HEK293 (cell line): ENCODE results near the gene TNP2.
"Not testable (repeated sequence)": the region's sequence is repeated elsewhere in the genome, so short reads cannot be mapped to it uniquely, and the experiment has no call there.

Experiments used
- ZBTB17 ChIP-seq: fragments of 450-650 bp; formaldehyde crosslinking; IDR thresholded peaks from 2 replicates; pipeline ENCODE4 v1.5.1; 2016; ENCODE audit warnings: missing biosample characterization, missing genetic modification characterization
- ZNF623 ChIP-seq: fragments of 450-650 bp; formaldehyde crosslinking; IDR thresholded peaks from 2 replicates; pipeline ENCODE4 v1.5.1; 2016; ENCODE audit warnings: missing biosample characterization, missing genetic modification characterization
- ZNF677 ChIP-seq: fragments of 450-650 bp; IDR thresholded peaks from 2 replicates; pipeline ENCODE4 v1.5.0; 2018; ENCODE audit warnings: missing biosample characterization, mild to moderate bottlenecking, missing genetic modification characterization, moderate library complexity
- ZNF830 ChIP-seq: fragments of 450-650 bp; IDR thresholded peaks from 2 replicates; pipeline ENCODE4 v1.5.0; 2018; ENCODE audit warnings: missing biosample characterization, missing genetic modification characterization, low read depth, mild to moderate bottlenecking, moderate library complexity
- ZSCAN23 ChIP-seq: fragments of 450-650 bp; formaldehyde crosslinking; IDR thresholded peaks from 2 replicates; pipeline ENCODE4 v1.5.1; 2016; ENCODE audit warnings: missing biosample characterization, missing genetic modification characterization
- TF ChIP-seq, protein P1 (sequence below): fragments of 450-650 bp; formaldehyde crosslinking; IDR thresholded peaks from 2 replicates; pipeline ENCODE4 v1.5.1; 2016; ENCODE audit warnings: missing biosample characterization, missing genetic modification characterization

GRCh38 chr16:11220507-11220906 lies 48.6 kb downstream of the TNP2 start:
- TF ChIP-seq ZNF623 (tag by site-specific recombination); ZNF830 (tag by site-specific recombination); ZBTB17 (tag by site-specific recombination); ZSCAN23 (tag by site-specific recombination); ZNF677: not testable (repeated sequence)
- TF ChIP-seq, protein P1, sequence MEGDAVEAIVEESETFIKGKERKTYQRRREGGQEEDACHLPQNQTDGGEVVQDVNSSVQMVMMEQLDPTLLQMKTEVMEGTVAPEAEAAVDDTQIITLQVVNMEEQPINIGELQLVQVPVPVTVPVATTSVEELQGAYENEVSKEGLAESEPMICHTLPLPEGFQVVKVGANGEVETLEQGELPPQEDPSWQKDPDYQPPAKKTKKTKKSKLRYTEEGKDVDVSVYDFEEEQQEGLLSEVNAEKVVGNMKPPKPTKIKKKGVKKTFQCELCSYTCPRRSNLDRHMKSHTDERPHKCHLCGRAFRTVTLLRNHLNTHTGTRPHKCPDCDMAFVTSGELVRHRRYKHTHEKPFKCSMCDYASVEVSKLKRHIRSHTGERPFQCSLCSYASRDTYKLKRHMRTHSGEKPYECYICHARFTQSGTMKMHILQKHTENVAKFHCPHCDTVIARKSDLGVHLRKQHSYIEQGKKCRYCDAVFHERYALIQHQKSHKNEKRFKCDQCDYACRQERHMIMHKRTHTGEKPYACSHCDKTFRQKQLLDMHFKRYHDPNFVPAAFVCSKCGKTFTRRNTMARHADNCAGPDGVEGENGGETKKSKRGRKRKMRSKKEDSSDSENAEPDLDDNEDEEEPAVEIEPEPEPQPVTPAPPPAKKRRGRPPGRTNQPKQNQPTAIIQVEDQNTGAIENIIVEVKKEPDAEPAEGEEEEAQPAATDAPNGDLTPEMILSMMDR: not testable (repeated sequence)
